Stromal cell of bone marrow (primary cell): ENCODE measurements around the gene ARFGAP1.

ENCODE experiments used
- DNase-seq: peaks from one replicate; pipeline ENCODE4 v3.0.0-alpha.2; 2012; ENCODE audit warnings: low read depth

Gene ARFGAP1

DNA sequence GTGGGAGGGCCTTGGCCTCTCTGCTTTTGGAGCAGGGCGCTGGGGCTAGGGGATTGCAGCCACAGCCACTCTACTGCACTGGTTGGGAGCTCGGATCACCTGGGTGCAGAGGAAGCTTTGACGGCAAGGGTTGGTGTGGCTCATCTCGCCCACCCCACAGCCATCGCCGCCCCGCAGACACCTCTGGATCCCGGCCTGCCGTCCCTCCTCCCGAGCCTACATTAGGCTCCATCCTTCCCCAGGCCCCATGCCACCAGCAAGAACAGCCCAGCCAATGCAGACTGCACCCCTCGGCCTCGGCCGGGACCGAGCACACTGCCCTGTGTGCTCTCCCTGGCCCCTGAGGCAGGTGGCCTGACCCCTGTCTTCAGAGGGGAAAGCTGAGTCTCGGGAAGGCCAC, 12.1 kb upstream of the ARFGAP1 start:
- no peak for DNase-seq

DNA sequence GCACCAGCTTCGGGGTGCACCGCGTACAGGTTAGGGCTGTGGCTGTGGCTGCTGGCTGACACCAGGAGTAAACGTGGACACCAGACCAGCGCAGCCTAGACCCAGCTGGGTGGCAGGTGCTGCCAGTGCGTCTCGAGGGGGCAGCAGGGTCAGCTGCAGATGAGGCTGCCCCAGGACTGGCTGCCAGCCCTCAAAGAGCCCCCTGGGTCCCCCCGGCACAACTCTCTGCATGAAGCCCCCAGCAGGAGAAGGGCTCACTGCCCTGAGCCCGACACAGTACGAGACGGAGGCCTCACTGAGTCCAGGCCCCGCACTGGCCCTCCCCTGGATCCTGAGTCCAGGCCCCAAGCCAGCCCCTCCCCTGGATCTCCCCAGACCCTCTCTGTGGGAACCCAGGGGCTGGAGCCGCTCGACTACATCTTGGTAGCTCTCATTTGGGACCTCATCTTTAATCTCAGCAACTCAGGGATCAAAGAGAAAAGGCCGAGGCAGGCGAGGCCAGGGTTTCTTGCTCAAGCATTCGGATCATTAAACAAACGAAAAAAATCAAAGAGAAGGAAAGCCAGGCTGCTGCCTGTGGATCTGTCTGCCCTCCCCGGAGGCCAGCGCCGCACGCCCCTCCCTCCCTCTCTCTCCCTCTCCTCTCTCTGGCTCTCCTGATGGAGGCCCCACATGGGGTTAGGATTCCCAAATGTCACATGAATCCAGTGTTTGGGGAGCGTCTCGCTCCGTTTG, 11.4 kb upstream of the ARFGAP1 start:
- DNase-seq: no peak

DNA sequence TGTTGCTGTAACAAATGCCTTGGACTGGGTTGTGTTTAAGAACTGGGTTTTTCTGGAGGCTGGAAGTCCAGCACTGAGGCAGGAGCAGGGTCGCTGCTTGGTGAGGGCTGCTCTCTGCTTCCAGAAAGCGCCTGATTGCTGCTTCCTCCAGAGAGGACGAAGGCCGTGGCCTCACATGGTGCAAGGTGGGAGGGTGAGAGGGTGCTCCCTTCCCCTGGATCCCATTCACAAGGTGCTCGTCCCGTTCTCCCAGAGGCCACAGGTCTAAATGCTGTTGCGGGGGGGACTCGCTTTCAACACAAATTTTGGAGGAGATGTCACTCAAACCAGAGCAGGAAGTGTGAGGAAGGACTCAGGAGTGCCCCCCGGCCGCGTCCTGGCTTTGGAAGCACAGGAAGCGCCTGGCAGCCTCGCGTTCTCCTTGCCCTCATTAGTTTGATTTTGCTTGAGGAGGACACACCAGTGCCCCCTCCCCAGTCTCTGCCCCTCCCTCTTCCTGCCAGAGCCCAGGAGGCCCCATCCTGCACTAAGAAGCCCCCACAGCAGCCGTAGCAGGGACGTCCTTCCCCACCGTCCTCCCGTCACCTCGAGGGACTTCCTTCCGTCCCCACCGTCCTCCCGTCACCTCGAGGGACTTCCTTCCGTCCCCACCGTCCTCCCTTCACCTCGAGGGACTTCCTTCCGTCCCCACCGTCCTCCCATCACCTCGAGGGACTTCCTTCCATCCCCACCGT, 10.7 kb upstream of the ARFGAP1 start:
- no peak for DNase-seq

DNA sequence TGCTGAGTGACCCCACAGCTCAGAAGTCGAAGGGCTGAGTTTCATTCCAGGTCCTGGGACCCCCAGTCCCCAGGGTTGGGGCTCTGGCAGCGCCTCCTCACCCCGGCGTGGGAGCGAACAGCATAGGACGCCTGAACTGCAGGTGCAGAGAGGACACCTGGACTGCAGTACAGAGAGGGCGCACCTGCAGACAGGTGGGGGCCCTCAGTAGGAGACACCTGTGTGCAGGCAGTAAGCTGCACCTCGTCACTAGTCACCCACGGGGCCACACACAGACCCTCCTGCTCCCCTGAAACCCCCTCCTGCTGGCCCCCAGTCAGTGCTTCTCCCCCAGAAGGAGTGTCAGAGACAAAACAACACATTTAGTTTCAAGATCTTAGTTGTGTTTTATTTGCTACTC, 9.8 kb upstream of the ARFGAP1 start:
- DNase-seq: no peak

DNA sequence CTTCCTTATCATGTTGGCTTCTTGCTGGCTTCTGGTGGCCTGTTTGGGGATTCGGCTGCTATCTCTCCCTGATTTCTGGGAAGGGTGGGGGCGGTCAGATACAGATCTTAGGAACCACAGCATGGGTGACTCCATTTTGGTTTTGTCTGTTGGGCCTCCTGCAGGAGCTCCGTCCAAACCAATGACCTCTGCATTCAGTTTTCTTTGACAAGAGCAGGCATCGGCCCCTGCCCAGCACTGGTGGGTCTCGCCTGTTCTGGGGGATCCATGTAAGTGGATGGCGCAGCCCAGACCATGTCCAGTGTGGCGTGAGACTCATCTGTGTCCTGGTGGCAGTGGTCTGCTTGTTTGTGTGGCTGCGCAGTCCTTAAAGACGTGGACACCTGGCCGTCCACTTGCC, 8.6 kb upstream of the ARFGAP1 start:
- no peak for DNase-seq

DNA sequence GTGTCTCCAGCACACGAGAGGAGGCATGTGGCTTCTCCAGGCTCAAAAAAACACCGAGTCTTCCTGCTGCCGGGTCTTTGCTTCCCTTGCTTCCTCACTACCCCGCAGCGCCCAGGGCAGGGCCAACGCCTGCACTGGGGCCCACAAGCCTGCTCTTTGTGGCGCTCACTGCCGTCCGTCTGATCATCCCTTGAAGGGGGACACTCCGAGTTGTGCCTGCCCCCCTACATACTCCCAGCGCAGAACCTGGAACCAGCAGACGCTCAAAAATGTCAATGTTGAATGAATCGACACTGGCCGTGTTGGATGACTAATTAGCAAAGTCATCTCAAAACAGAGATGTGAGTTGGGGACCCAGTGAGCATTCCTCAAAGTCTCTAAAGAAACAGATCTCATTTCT, 8.1 kb upstream of the ARFGAP1 start:
- DNase-seq: no peak

DNA sequence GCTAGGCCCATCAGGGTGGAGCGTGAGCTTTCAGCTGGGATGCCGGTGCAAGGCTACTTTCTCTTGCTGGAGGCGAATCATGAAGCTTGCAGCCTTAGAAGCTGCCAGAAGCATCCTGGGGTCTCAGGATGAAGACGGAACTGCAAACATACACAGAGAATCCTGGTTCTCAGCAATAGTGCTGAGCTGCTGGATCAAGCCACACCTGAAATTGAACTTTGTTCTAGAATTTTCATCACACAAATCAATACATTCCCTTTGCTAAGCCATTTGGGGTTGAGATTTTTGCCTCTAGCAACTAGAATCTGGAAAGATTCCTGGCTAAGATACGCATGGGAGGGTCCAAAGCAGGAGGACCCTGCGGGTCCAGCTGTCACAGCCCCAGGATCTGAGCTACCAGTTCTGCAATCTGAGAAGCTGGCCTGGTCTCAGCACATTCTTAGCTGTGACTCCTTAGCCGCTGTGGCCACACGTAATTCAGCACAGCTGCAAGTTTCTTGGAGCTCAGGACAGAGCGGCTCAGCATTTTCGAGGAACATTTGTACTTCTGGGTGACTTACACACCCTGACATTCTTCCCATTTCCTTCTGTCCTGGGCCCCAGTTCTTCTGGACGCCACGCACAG, 6.6 kb upstream of the ARFGAP1 start:
- peak; percentile 30 for DNase-seq

DNA sequence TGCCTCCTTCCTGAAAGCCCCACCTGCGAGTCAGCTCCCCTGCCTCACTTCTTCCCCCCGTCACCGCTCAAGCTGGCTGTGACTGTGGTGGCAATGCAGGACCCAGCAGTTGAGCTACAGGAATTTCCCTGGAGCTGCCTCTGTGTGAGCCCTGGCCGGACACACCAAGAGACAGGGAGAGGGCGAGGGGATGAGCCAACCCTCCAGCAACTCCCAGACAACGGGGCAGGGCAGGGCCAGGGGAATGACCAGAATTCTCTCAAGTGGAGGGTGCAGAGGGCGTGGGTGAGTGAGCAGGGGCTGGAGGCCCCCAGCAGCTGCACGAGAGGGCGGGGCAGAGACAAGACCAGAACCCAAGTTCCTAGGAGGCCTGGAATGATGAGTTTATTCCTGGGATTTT, 4.9 kb upstream of the ARFGAP1 start:
- no peak for DNase-seq

DNA sequence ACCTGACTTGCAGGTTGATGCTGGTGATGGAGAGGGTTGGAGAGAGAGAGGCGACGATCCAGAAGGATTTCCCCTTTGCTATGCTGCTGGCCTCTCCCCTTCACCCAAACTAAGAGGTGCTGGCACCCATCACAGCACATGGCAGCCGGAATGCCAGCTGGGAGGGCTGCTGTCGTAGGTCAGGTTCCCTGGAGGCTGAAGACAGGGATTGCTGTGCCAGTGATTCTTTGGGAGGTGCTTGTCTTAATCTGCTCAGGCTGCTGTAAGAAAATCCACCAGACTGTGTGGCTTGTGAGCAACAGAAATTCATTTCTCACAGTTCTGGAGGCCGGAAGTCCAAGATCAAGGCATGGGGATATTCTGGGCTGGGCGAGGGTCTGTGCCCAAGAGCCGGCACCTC, 4.4 kb upstream of the ARFGAP1 start:
- no peak for DNase-seq

DNA sequence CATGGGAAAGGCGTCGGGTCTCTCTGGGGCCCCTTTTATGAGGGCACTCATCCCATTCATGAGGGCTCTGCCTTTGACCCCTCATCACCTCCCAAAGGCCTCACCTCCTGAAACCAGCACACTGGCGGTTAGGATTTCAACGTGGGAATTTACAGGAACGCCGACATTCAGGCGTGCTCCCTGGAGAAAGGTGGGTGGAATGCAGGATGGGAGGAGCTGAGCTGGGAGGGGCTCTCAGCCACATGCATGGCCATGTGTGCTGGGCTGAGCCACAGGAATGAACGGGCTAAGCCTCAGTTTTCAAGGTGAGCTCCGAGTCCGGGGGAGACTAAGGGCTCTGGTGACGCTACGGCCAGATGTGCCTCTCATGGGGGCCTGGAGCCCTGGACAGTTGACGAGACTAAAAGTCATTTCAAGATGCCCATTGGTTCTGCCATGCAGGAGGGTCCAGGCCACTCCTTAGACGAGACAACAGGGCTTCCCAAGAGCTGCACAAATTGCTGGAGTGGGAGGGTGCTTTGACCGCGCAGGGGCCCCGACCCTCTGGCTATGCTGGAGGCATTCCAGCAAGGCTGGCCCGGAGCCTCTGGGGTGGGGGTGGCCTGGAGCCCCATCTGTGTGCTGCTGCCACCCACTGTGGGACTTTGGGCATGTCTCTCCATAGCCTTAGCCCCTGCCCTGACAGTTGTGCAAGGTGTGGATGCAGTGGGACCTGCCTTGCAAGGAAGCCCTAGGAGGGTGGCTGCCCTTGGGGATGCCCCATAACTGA, 3.8 kb upstream of the ARFGAP1 start:
- DNase-seq: no peak

DNA sequence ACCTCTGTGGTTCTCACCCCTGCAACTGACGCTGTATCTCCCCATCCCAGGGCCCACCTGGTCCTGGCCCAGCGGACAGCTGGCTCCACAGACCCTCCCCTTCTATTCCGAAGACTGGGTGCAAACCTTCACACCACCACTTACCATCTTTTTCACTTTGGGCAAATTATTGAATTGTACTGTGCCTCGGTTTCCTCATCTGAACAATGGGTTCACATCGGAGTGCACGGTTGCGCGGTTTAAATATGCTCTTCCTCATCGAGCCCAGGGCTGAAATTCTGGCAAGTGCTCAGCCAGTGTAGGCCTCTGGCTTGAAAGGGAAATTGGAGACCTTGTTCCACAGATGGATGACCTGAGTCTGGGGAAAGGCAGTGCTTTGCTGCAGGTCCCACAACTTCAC, 2.9 kb upstream of the ARFGAP1 start:
- DNase-seq: no peak

DNA sequence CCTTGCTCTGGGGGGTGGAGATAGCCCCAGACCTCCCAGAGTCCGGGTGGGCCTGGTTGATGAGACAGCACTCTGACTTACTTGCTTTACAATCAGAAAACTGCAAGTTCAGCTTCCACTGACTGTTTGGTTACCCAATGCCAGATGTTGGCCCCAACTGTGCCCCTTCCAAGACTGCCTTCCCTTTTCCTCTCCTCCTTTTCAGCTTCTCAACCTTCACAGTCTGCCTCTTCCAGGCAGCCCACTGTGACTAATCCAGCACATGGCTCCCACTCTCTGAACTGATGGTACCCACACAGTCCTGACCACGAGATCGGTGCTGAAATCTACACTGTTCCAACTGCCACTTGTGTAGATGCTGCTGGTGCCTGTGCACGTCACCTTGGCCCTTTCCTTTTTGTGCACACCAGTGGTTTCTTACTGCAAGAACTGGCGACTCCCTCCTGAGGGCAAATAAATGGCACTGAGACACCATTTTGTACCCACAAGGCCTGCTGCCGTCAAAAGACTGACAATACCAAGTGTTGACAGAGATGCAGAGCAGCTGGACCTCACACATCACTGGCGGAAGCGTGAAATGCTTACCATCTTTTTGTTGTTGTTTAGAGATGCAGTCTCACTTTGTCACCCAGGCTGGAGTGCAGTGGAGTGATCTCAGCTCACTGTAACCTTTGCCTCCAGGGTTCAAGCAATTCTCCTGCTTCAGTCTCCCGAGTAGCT, 1.8 kb upstream of the ARFGAP1 start:
- no peak for DNase-seq

DNA sequence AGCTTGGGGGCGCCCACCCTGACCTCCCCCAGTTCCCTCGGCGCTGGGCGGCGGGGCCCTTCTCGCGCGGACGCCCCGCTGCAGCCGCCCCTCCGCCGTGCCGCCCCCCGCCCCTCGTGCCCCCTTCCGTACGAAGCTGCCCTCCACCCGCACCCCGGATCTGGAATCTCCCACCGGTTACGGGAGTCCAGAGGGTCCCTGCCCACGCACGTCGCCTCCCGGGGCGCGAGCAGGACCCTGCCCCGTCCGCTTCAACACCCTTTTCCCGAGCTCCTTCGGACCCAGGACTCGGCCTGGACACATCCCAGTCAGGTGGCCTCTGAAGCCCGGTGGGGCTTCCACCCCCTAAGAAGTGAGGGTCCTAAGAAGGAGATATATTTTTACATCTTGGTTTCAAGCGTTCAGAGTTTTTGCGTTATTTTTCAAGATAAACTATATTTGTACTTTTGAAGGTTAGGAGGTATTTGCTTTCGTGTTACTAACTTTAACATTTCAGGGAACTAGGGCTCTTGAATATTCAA, 506 bp downstream of the ARFGAP1 start:
- DNase-seq: no peak

DNA sequence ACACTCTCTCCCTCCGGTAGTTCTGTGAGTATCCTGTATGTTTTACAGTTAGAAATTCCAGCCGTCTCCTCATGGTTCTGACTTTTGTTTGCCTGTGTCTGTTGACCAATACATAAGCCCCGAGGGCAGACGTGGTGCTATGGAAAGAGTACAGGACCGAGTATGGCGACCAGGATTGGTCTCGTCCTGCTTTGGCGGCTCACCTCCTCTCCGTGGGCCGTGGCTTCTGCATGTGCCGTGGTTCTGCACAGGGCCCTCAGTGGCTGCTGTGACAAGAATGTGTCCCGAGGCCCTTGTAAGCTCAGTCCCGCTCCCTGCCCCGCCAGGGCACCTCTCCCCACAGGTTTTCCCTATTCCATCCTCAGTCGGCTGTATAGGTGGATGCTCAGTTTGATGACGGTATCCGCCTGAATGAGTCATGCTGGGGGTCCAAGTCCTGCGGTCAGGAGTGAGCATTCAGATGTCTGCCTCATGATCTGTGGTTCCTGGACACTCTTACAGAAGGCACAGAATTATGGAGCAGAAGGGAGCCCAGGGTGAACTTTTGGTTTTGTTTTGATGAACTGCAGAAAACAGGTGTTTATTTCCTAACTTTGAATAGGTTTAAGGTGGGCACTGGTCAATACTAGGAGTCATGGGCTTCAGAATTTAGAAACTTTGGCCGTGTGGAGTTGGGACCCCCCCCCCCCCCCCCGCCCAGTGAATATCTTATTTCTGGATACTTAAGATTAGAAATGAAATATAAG, 1.2 kb downstream of the ARFGAP1 start:
- peak; percentile 40 for DNase-seq

DNA sequence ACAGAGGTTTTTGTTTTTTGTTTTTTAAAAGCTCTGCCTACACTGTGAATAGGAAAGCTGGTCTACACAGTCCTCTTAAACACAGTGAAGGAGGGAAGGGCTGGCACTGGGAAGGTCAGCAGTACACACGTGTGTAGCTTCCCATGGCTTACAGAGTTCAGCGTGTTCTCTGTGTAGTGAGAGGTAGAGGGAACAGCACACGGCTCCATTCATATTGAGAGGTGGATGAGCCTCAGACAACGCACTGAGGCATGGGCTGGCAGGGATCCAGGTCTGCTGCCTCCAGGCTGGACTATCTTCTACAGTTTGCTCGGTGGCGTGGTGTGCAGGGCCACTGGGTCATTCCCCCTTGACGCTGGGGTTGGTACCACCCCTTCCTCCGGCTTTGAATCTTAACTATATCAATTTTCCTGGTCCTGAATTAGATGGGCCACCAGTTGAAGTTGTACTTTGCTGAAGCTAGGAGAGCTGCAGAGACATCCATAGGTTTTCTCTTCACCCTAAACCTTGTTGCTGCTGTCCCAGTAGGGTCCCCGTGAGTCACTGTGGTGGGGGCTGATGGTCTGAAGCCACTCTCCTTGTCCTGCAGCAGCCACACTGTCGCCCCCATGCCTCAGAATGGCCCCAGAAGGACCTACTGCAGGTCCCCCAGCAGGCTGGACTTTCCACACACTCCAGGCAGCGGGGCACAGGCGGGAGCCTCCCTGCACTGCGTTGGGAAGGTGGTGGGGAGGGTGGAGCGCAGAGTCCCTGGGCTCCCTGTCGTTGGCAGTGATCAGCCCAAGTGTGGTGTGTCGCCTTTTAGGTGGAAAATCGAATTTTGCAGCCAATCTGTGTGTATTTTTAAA, 2.0 kb downstream of the ARFGAP1 start:
- no peak for DNase-seq

DNA sequence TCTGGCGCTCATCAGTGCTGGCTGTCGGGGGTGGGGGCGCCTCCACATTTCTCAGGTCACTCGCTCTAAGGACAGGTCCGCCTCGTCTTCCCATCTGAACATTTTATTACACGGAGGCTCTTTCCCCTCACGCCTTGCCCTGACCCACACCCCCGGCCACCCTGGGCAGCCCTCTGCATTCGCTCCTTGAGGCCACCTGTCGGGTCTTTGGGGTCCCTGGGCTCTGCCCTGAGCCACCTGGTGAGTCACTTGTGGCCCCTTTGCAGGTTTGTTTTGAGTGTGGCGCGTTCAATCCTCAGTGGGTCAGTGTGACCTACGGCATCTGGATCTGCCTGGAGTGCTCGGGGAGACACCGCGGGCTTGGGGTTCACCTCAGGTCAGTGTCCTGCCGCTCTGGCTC, 3.2 kb downstream of the ARFGAP1 start:
- DNase-seq: no peak

DNA sequence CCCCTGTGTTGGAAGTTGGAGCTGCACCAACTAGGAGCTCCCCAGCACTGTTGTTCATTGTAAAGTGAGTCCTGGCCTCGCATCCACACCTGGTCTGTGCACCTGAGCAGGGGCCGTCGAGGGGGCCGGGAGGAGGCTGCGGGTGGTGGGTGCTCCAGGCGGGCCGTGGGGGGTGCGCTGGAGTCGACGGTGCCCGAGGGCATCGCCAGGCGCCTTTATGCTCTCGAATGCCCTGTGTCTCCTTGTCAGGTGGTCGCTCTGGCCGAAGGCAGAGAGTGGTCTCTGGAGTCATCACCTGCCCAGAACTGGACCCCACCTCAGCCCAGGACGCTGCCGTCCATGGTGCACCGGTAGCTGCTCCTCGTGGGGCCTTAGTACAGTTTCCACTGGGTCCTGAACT, 4.3 kb downstream of the ARFGAP1 start:
- no peak for DNase-seq

DNA sequence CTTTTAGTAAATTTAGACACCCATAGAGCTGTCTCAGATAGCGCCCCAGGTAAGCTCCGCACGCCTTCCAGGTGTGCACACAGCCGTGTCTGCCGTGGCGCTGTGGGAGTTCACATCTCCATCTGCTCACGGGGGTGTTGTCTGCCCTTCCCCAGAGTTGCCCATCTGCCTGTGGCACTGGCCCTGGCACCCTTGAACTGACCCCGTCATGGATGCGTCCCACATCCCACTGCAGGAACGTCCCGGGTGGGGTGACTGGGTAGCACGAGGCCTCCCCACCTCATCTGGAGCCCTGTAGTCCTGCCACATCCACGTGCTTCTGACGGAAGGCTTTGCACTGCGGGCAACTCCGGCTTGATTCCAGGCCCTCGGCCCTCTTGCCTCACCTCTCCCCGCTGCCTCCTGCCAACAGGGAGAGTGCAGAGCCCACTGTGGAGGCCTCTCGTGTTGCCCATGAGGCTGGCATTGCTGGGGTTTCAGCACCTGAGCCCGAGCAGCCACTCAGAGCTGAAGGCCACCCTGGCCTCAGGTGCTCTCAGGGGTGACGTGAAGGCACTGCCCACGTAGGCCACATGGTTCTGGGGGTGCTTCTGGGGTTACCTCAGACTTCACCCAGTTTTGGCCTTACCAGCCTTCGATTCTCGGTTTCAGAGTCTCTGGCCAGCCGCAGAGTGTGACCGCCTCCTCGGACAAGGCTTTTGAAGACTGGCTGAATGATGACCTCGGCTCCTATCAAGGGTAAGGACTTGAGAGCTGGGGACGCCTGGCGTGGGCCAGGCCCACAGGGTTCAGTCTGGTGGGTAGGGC, 5.1 kb downstream of the ARFGAP1 start:
- no peak for DNase-seq

DNA sequence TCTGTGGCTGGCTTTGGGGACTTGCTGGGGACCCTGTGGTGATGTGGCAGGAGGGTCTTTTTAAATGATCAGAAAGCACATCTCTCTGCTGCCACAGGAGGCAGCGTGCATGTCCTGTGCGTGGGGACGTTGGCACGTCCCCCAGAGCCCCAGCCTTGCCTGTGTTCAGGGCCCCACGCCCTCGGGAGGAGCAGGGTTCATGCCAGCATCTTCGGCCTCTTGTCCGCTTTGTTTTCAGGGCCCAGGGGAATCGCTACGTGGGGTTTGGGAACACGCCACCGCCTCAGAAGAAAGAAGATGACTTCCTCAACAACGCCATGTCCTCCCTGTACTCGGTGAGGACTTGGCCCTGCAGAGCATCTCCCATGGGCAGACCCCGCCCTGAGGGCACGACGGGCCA, 6.0 kb downstream of the ARFGAP1 start:
- no peak for DNase-seq
